ENCODE results near the gene SFN.

The SFN gene

DNA sequence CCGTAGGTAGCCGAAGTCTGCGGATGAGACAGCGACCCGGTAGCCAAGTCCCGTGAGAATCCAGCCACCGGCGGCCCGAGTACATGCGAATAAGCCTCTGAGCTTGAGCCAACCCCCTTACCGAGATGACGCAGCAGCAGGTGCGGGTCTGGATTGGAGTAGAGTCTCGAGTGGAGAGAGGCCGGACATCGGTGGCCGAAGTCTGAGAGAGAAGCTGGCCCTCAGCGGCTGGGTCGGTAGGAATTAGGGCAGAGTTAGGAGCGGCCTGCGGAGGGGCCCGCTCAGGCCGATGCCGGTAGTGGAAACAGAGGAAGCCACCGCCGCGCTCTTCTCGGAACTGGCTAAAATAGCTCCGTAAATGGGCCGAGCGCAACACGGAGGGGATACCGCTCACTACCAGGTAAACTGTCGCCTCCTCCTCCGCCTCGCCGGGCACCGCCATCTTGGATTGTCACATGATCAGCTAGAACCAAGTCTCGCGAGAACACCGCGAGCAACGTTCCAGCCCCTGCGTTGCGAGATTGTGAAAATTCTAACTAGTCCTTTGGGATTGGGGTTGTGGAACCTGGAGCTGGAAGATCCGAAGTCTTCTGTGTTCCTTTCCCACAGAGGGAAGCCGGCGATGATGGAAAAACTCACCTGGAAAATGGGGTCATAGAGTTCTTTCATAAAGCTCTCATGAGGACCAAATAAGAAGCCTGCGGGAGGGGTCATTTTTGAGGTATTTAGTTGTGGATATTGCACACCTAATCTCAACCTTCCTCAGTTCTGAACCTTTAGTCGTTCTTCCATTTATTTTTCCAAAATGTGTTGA lies 37.3 kb downstream of the SFN start, which contains the start of gene GPATCH3:
Gene GPATCH3 (minus strand): TSS at position 467 of the 814 bp plus-strand sequence. CDS start 25 bp downstream, at position 442.
- H3K4me3 ChIP-seq (ENCODE audit: low read depth, low read length) = peak within 1 kb of the TSS; percentile 88
- peak; percentile 78 for DNase-seq (ENCODE audit: low read depth)
- TF ChIP-seq, protein P1, sequence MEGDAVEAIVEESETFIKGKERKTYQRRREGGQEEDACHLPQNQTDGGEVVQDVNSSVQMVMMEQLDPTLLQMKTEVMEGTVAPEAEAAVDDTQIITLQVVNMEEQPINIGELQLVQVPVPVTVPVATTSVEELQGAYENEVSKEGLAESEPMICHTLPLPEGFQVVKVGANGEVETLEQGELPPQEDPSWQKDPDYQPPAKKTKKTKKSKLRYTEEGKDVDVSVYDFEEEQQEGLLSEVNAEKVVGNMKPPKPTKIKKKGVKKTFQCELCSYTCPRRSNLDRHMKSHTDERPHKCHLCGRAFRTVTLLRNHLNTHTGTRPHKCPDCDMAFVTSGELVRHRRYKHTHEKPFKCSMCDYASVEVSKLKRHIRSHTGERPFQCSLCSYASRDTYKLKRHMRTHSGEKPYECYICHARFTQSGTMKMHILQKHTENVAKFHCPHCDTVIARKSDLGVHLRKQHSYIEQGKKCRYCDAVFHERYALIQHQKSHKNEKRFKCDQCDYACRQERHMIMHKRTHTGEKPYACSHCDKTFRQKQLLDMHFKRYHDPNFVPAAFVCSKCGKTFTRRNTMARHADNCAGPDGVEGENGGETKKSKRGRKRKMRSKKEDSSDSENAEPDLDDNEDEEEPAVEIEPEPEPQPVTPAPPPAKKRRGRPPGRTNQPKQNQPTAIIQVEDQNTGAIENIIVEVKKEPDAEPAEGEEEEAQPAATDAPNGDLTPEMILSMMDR (IDR thresholded peaks at IDR 0.05; ENCODE audit: low read depth, low read length, missing control alignments) = no peak

DNA sequence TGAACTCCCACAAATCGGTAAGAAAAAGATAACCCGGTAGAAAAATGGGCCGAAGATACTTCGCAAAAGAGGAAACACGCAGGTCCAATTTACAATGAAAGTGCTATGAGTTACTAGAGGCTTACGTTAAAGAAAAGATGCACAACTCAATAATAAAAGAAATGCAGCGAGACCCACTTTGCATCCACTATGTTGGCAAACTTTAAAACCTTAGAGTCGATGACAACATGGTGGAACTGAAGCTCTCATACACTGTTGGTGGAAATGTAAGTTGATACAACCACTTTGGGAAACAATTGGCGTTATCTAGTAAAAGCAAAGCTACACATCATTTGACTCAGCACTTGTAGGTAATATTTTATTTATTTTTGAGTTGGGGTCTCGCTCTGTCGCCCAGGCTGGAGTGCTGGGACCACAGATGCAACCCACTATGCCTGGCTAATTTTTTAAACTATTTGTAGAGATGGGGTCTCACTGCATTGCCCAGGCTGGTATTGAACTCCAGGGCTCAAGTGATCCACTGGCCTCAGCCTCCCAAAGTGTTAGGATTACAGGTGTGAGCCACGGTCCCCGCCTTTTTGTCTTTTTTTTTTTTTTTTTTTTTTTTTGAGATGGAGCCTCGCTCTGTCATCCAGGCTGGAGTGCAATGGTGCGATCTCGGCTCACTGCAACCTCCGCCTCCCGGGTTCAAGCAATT lies 38.0 kb downstream of the SFN start:
- TF ChIP-seq, protein P1 (IDR thresholded peaks at IDR 0.05; ENCODE audit: low read depth, low read length, missing control alignments) = no peak
- H3K4me3 ChIP-seq (ENCODE audit: low read depth, low read length) = peak overlapping the region; percentile 88
- DNase-seq (ENCODE audit: low read depth) = no peak

DNA sequence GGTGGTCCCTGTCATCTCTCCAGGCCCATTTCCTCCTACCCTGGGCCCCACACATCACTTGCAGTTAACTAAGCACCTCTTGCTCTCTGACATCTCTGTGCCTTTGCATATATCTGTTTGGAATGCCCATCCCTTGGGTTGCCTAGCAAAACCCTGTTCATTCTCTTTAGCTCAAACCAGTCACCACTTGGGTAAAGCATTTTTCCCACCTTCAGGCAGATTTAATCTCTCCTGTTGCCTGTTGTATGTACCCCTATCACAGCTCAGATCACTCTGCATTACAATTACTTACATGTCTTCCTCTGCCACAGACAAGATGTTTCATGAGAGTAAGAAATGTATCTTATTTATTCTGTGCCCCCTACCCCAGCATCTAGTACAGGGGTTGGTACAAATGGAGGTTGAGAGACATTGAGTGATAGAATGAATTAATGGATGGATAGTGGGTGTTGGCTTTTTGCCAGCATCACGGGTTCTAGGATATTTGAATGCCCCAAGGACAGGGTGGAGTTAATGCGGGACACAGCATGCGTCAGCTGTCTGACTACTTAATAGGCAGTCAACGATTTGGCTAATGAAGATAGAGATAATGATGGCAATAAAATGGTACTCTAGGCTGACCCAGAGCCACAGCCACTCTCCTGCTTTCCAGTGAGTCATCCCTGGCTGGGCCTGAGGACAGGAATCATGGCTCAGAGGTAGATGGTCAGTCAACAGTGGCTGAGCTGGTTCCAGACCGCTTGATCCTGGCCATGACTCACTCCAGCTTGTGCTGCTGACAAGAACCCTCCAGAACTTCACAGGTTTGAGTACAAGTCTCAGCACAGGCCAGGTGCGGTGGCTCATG lies 44.3 kb downstream of the SFN start:
- DNase-seq (ENCODE audit: low read depth) = no peak
- H3K4me3 ChIP-seq (ENCODE audit: low read depth, low read length) = no peak overlapping the region
- TF ChIP-seq, protein P1 (IDR thresholded peaks at IDR 0.05; ENCODE audit: low read depth, low read length, missing control alignments) = no peak

DNA sequence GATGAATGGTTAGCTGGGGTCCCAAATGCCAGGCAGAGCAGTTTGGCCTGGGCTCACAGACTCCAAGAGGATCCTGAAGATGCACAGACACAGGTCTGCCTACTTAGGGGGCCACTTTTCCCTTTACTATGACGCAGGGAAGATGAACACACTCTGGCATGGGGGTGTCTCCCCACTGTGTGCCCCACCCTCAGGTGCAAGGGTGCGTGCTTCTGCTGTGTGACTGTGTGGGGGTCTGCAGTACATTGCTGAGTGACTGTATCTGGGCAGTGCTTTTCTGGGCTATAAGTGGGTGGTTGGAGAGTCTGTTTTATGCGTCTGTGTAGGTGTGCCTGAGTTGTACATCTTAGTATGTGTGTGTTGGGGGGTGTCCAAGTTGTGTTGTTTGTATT lies 47.0 kb downstream of the SFN start:
- no peak for DNase-seq (ENCODE audit: low read depth)
- TF ChIP-seq, protein P1 (IDR thresholded peaks at IDR 0.05; ENCODE audit: low read depth, low read length, missing control alignments) = no peak
- no peak overlapping the region for H3K4me3 ChIP-seq (ENCODE audit: low read depth, low read length)

DNA sequence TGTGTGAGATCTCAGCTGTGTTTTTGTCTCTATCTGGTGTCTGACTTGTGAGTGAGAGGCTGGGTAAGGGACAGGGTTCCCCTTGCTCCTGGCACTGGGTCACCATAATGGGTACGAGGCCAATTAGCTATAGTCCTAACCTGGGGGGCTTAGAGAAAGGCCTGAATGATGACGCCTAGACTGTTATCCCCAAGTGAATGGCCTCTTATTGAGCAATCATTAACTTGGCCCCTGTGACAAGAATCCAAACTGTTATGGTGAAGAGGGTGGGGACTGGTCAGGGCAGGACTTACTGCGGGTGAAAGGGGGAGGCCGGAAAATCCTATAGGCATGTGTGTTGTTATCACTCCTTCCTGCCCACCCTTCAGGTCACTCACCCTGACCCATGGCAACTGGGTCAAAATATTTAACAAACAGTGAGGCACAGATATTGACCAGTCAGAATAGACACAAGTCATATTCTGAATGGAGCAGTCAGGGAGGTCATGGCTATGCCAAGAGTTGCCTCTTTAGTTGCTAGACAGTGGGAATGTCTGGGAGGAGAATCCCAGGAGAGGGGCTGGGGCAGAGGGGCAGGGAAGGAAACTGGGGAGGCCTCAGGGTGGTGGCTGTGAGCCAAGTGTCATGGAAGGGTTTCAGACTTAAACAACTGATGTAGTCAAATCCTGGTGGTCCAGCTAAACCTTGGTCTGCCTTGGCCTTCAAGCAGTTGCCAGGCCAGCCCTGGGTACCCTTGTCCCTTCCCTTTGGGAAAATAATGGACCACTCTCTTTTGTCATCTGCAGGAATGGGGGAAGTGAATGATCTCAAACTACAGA lies 47.6 kb downstream of the SFN start:
- DNase-seq (ENCODE audit: low read depth) = no peak
- TF ChIP-seq, protein P1 (IDR thresholded peaks at IDR 0.05; ENCODE audit: low read depth, low read length, missing control alignments) = no peak
- H3K4me3 ChIP-seq (ENCODE audit: low read depth, low read length) = no peak overlapping the region

All from GM12864 (cell line).